ENCODE data around the gene TDRD7.

GRCh38 chr9:97473717-97474116 lies 61.8 kb downstream of the TDRD7 start:
- TF ChIP-seq GATA2 (IDR thresholded peaks at IDR 0.05; ENCODE audit: low read depth, low read length): no peak
- TF ChIP-seq GATA3 (IDR thresholded peaks at IDR 0.05; ENCODE audit: low read depth, low read length): no peak

Measured in SH-SY5Y (cell line).